ENCODE results near the gene UGT1A10. TPM values are rescaled to one million over a fixed set of nuclear protein-coding genes. Genes with fewer than 3 reads are reported as not detected.

Gene UGT1A10
- total RNA-seq, 4 donors from 2014 or later = 0.36 TPM; not detected in 3

DNA sequence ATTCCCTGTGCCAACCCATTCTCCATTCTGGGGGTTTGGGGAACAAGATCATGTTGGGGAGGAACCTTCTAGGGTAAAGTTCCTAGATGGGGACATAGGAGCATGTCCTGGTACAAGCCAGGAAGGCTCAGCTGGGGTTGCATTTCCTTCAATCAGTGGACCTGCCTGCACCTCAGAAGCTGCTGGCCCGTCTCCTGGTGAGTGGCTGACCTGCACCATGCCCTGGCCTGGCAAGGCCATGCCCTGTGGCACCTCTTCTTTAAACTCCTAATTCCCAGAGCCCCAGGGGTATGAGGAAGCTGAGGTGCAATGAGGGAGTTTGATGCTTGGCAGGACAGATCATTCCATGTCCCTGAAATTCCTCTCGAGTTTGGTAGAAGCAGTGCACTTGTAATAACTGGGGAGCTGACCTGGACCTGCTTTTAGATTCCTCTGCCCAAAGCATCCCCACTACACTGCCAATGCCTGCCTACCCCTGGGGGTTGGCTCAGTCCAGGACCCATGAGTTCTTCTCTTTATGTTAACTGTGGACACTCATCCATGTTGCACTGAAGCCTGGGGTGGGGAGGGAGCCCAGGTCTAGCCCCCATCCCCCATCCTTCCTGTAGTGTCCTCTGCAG is 167.2 kb downstream of the UGT1A10 start:
- intact Hi-C loops (cut with DNase I; ENCODE audit: low total_unique reads) = no loop called here
- TF ChIP-seq CTCF (IDR thresholded peaks at IDR 0.05) (no peak), POLR2A (IDR thresholded peaks at IDR 0.05) (no peak)
- H3K4me3 ChIP-seq (ENCODE audit: low read depth, poor library complexity, severe bottlenecking) = no peak overlapping the region
- no peak for DNase-seq (ENCODE audit: low spot score in 2 of 2)
- WGBS, 2 donors = 69% methylated on average over 2 of the region's 2 CpGs

DNA sequence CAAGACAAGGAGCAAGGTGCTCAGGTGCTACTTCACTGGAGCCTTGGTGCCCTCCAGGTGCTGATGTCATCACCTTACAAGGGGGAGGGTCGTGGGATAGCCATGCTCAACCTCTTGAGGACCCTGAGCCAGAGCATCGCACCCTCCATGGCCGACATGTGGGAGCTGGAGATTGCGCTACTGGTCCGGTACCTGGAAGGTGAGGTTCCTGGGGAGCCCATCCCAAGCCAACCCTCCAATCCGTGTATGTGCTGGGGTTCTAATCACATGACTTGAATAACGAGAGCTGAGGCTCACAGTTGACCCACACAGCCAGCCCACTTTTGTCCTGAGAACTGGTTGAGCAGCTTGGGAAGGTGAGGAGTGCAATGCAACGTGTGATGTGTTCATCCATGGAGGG is 167.7 kb downstream of the UGT1A10 start:
- intact Hi-C loops (cut with DNase I; ENCODE audit: low total_unique reads) = no loop called here
- peak in 1 of 2 donors; percentile 72 for DNase-seq (ENCODE audit: low spot score in 2 of 2)
- no peak for TF ChIP-seq POLR2A (IDR thresholded peaks at IDR 0.05)
- no peak for TF ChIP-seq CTCF (IDR thresholded peaks at IDR 0.05)
- WGBS, 2 donors = 62 to 70% methylated on average over 8 of the region's 8 CpGs
- no peak overlapping the region for H3K4me3 ChIP-seq (ENCODE audit: low read depth, poor library complexity, severe bottlenecking)

DNA sequence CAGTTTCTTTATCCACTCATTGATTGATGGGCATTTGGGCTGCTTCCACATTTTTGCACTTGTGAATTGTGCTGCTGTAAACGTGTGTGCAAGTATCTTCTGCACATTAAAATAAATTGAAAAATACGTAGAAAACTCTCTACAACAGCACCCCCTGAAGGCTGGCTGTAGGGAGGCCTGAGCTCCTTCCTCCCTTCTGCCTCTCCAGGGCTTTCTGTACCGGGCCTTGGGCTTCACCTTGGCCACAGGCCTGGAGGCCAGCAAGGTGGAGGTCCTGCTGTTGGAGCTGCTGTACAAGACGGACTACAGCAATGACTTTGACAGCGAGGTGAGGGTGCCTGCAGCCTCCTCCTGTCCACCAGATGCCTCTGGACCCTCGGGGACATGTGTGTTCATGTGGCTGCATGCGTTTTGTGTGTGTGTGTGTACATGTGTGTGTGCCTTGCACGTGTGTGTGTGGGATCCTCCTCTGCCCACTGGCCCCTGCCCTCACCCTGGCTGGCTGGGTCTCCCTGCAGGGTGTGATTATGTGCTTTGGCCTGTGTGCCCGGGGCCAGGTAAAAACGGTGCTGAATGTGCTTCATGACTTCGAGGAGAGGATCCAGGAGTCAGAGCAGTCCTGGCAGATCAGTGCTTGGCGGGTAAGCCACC is 171.1 kb downstream of the UGT1A10 start:
- TF ChIP-seq POLR2A (IDR thresholded peaks at IDR 0.05) = no peak
- 75 to 80% methylated on average over 12 of the region's 12 CpGs for WGBS, 2 donors
- no peak for DNase-seq (ENCODE audit: low spot score in 2 of 2)
- H3K4me3 ChIP-seq (ENCODE audit: low read depth, poor library complexity, severe bottlenecking) = no peak overlapping the region
- intact Hi-C loops (cut with DNase I; ENCODE audit: low total_unique reads) = no loop called here

DNA sequence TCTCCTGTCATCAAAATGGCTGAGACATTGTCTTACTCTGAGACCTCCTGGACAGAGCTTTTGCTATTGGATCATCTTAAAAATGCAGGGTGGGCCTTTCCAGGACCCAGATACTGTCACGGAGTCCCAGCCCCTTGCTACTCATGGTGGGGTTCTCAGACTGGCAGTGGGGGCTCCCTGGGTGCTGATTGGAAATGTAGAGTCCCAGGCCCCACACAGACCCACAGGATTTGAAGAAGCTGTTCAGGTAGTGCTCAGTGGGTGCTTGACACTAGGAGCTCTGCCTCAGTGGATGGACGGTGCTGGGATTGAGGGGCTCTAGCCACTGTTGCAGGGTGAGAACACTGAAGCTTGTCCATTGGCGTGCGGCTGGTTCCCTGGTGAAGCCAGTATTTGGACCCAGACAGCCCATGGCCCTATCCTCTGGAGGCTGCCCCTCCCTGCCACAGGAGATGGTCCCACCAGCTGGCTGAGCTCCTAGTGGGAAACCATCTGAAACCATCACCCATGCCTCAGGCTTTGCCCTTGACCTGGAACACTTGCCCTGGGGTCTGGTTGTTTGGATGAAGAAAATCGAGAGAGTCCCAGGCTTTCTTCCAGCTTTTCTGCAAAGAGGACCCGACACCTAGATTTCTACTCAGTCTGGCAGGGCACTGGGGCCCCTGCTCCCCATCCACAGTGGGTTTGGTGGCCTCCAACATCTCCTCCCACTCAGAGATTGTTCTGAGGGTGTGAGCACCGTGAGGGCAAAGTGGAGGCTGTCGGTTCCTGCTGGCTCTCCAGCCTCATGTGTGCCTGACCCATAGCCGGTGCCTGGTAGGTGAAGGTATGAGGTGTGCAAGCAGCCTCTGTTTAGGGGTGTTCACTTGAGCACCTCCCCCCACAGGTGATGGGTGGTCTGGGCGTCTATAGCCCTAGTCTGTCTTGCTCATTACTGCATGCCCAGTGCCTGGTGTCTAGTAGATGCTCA is 172.0 kb downstream of the UGT1A10 start:
- intact Hi-C loops (cut with DNase I; ENCODE audit: low total_unique reads) = no loop called here
- TF ChIP-seq POLR2A (IDR thresholded peaks at IDR 0.05) (no peak), CTCF (IDR thresholded peaks at IDR 0.05) (no peak)
- peak in 1 of 2 donors; percentile 80 for DNase-seq (ENCODE audit: low spot score in 2 of 2)
- H3K4me3 ChIP-seq (ENCODE audit: low read depth, poor library complexity, severe bottlenecking) = no peak overlapping the region
- 76 to 79% methylated on average over 10 of the region's 10 CpGs for WGBS, 2 donors

- intact Hi-C loops (cut with DNase I; ENCODE audit: low total_unique reads) = no loop called here
- H3K4me3 ChIP-seq (ENCODE audit: low read depth, poor library complexity, severe bottlenecking) = no peak overlapping the region
- TF ChIP-seq CTCF (IDR thresholded peaks at IDR 0.05) (no peak), POLR2A (IDR thresholded peaks at IDR 0.05) (no peak)
- DNase-seq (ENCODE audit: low spot score in 2 of 2) = no peak
- 75 to 87% methylated on average over 6 of the region's 6 CpGs for WGBS, 2 donors
These were observed 174.1 kb downstream of the UGT1A10 start for GRCh38 chr2:233810385-233810784.

GRCh38 chr2:233811087-233811486 is 174.8 kb downstream of the UGT1A10 start:
- intact Hi-C loops (cut with DNase I; ENCODE audit: low total_unique reads) = no loop called here
- H3K4me3 ChIP-seq (ENCODE audit: low read depth, poor library complexity, severe bottlenecking) = no peak overlapping the region
- WGBS, 2 donors = 83% methylated on average over 4 of the region's 4 CpGs
- no peak for DNase-seq (ENCODE audit: low spot score in 2 of 2)
- TF ChIP-seq POLR2A (IDR thresholded peaks at IDR 0.05) = no peak
- TF ChIP-seq CTCF (IDR thresholded peaks at IDR 0.05) = no peak
